Mucosa of gallbladder (tissue), 1 donor: ENCODE results near the gene TMPO. TPM values are rescaled to one million over a fixed set of nuclear protein-coding genes. Genes with fewer than 3 reads are reported as not detected.
"Not testable (repeated sequence)": the region's sequence is repeated elsewhere in the genome, so short reads cannot be mapped to it uniquely, and the experiment has no call there.

Experiments used
- DNase-seq: peaks from one replicate; pipeline ENCODE4 v3.0.0-alpha.2; 2020; ENCODE audit warnings: low spot score
- total RNA-seq: library from RNA; stranded (reverse); gene quantifications from one replicate; pipeline ENCODE4 v1.2.1, GENCODE V29; 2021
- donor health status: DM: no; HTN: no; CAD: no.

The TMPO gene, protein sequence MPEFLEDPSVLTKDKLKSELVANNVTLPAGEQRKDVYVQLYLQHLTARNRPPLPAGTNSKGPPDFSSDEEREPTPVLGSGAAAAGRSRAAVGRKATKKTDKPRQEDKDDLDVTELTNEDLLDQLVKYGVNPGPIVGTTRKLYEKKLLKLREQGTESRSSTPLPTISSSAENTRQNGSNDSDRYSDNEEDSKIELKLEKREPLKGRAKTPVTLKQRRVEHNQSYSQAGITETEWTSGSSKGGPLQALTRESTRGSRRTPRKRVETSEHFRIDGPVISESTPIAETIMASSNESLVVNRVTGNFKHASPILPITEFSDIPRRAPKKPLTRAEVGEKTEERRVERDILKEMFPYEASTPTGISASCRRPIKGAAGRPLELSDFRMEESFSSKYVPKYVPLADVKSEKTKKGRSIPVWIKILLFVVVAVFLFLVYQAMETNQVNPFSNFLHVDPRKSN
- 70.1 TPM for total RNA-seq

DNA sequence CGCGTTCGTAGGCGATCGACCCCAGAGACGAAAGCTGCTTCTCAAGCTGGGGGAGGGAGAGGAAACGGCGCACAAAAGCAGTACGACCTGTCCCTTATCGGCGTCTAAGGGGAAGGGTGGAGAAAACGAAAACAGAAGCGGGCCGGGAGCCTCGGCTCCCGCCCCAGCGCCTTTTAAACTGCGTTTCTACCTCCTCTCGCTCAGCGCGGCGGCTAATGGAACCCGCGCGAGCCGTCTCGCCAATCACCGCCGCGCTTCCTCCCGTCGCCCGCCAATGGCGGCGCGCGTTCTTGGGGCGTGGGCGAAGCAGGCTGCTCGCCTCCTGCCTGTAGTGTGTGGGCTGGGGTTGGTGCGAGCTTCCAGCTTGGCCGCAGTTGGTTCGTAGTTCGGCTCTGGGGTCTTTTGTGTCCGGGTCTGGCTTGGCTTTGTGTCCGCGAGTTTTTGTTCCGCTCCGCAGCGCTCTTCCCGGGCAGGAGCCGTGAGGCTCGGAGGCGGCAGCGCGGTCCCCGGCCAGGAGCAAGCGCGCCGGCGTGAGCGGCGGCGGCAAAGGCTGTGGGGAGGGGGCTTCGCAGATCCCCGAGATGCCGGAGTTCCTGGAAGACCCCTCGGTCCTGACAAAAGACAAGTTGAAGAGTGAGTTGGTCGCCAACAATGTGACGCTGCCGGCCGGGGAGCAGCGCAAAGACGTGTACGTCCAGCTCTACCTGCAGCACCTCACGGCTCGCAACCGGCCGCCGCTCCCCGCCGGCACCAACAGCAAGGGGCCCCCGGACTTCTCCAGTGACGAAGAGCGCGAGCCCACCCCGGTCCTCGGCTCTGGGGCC, at the start of gene TMPO:
TMPO (plus strand) TSS at position 304 of the 824 bp plus-strand sequence; CDS start at position 582, 278 bp downstream.
- peak; percentile 94 for DNase-seq

DNA sequence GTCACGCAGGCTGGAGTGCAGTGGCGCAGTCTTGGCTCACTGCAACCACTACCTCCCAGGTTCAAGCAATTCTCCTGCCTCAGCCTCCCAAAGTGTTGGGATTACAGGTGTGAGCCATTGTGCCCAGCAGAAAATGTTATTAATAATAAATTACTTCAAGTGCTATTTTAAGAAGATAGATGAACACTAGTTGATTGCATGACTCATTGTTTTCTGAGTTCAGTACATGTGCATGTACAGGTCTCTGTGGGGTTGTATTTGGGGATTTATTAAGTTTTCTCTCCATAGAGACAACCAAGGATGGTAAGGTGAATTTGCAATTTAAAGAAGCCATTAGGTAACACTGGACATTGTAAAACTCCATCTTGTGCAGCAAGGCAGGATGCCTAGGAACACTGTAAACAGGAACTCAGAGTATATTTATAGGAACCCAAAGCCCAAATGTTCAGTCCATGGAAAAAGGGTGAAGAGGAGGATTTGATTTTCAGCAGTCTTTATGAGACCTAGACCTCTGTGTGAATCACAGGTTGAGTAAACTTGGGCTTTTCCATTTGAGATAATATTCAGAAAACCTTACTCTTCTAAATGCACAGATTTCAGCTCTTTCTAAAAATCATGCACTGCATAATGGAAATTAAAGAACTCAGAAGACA, 49.3 kb upstream of the TMPO start:
- no peak for DNase-seq

DNA sequence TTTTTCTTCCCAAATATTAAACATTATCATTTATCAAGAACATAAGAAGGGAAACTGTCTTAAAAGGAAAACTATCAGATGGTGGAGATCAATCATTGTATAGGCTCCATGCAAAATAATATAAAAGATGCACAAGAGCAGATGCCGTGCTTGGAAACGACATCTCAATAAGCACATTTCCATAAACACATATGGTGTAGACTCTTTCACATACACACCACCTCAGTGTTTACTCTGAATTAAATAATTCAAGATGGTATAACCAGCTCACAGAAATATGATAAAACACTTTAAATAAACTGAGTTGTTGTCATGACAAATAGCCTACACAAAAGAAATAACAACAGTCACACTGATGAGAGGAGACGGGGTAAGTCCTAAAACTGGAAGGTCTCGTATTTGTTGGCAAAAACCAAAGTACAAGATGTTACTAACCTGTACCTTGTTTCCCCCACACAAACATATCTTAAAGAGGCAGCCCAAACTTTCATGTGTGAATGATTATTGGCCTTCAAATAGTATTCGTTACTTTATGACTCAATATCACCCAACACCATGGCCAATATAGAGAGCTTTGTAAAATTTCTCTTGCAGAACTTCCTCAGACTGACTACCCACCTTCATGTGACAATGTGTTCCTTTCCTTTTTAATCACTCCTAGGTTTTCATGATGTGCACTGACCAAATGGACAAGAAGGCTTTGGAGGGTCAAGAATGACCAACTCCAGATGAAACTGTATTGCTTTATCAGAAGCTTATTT, 48.6 kb upstream of the TMPO start:
- no peak for DNase-seq

DNA sequence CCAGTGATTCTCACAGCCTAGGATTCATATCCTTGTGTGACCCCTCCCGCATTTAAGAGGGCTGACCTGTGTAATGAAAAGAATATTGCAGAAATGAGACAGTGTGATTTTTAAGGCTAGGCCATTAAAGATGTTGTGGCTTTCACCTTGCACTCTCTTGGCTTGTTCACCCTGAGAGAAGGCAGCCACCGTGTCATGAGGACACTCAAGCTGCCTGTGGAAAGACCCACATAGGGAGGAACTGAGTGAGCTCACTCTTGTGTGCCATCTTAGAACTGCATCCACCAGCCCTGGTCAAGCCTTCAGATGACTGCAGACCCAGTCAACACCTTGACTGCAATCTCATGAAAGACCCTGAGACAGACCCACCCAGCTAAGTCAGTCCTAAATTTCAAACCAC, 46.3 kb upstream of the TMPO start:
- no peak for DNase-seq

DNA sequence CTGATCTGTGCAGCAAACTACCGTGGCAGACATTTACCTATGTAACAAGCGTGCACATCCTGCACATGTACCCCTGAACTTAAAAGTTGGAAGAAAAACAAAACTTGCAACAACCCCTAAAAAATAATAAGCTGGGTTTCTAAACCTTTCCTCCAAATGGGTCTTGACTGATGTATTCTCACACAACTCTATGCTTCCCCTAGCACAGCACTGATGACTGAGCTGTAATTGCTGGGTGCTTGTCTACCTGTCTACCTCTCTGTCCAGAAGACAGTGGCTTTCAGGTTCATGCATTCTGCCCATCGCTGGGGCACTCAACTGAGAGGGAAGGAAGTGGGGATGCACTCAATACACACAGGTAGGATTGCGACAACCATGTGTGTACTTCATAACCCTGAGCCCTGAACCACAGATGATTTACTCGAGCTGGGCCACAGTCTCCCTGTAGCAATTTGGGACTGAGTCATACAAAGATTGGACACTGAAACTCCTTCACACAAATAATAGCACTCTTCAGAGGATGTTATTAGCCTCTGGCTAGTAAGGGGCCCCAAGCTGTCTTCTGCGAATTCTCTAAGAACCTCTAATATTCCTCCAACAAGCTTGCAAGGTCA, 44.8 kb upstream of the TMPO start:
- DNase-seq: no peak

DNA sequence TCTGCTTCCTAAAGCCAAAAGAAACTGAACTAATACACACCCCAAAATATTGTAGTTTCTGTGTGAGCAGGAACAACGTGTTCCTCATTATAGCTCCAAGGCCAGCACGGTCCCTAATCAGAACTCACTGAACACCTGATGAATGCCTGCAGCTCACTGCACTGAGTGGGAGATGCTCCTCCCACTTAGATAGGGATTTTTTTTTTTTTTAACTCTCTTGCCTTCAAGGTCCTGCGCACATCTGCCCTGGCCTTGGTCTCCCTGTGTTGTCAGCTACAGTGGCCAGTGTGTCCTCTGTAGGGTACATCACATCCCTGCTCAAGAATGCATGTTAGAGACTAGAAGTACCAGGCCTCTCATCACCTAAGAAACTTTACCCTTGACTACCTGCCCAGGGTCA, 44.3 kb upstream of the TMPO start:
- DNase-seq: no peak

DNA sequence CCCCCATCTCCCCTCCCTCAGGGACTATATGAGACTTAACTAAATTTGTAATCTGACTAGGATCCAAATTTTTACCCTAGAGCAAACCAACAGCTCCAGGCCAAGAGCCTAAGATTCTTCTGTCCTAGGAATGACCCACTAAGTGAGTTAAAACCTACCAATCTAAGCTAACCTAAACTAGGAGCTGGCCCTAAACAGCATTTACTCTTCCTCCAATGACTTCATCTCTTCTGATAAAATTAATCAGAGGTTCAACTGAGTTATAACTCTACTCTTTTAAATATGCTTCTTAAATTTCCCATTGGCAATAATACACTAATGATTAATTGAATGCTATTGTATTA, 39.9 kb upstream of the TMPO start:
- DNase-seq: no peak

DNA sequence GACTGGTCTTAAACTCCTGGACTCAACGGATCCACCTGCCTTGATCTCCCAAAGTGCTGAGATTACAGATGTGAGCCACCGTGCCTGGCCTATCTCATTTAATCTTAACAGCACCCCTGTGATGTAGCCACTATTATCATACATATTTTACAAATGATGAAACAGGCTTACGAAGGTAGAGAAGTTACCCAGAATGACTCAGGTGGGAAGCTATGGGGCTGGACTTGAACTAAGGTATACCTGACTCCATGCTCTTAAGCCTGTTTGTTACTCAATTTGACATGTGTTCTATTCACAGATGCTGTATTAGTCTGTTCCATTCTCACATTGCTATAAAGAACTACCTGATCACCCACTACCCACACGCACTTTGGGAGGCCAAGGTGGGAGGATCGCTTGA, 36.8 kb upstream of the TMPO start:
- no peak for DNase-seq

DNA sequence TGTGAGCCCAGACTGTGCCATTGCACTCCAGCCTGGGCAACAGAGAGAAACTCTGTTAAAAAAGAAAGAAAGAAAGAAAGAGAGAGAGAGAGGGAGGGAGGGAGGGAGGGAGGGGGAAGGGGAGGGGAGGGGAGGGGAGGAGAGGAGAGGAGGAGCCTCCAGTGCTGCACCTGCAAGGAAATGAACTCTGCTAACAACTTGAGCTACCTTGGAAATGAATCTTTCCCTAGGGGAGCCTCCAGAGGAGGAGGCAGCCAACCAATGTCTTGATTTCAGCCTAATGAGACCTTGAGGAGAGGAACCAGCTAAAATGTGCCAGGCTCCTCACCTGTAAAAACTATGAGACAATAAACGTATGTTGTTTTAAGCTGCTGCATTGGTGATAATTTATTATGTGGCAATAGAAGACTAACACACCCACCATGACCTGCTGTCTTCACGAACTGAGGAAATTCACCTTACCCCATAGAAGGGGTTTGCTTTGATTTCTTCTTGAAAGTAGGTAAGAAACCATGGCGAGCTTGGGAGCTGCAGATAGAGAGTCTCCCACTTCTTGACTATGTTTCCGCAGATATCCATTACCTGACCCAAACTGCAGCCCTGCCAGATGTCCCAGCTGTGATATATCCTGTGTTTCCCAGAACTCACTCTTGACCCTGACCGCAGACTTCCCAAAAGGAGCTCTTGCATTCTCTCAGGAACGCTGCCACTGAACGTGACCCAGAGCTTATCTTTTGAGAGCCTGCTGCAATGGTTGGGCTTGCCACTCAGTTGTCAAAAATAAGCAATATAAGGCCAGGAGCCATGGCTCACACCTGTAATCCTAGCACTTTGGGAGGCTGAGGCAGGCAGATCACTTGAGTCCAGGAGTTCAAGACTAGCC, 31.5 kb upstream of the TMPO start:
- no peak for DNase-seq

DNA sequence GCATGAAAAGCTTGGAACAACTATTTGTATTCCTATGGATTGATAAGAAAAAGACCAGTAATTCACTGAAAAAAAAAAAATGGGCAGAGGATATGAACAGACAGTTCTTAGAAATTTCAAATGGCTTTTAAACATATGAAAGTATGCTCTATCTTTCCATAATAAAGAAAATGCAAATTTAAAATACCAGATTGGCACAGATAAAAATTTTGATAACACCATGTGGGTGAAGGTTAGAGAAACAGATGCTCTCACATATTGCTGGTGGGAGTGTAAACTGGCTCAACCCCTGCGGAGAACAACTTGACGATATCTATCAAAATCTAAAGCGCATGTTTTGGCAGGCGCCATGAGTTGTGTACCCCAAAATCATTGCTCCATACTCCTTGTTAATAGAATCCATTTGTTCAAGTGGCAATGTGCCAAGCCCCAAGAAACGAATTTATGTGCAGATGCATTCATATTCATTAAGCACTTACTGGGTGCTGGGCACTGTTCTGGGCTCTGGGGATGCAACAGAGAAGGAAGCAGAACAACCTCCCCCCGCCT, 29.5 kb upstream of the TMPO start:
- no peak for DNase-seq

DNA sequence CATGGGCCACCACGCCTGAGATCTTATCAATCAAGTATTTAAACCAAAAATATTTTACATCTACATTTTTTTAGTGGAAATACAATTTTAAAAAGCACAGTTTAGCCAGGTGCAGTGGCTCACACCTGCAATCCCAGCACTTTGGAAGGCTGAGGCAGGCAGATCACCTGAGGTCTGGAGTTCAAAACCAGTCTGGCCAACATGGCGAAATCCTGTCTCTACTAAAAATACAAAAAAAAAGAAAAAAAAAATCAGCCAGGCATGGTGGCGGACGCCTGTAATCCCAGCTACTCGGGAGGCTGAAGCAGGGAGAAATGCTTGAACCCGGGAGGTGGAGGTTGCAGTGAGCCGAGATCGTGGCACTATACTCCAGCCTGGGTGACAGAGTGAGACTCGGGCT, 27.0 kb upstream of the TMPO start:
- not testable (repeated sequence) for DNase-seq

DNA sequence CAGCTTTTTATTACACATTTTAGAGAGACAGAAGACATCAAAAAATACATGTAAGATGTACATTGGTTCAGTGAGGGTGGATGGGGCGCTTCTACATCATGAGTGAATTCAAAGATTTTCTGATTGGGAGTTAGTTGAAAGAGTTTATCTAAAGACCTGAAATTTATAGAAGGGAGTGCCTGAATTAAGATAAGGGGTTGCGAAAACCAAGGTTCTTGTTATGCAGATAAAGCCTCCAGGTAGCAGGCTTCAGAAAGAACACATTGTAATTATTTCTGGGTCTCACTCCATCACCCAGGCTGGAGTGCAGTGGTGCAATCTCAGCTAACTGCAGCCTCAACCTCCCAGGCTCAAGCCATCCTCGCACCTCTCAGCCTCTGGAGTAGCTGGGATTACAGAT, 26.2 kb upstream of the TMPO start:
- DNase-seq: no peak

DNA sequence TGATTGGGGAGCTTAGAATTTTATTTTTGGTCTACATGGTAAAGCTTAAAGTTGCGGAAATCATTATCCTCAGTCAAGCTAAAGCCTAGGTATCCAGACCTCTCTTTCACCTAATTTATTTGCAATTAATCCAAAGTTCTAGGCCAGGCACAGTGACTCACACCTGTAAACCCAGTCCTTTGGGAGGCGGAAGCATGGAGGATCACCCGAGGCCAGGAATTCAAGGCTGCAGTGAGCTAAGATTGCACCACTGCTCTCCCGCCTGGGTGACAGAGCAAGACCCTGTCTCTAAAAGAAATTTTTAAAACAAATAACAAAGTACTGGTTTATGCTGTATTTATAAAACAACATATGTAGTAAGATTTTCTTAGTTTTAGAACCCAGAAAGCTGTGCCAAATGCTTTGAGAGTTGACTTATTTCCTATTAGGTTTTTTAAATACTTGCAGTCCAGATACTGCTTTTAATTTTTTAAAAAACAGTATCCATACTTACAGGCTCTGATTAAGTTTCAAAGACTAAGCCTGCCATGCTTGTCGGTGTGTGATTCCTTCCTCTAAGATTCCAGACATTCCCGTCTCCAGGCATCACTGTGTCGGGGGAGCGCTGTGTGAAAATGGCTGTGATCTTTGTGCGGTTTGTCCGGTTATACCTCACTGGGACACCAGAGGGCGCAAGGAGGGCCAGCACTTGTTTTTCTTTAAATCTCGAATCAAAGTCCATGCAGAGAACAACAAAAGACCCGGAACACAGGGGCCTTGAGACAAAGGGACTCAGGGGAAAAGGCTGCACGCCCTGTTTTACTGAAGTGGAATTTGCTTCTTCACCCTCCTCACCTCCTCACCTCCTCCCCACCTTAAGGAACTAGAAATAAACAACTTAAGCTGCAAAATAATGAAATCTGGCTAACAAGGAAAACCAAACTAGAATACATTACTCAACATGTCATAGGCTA, 24.6 kb upstream of the TMPO start:
- DNase-seq: peak; percentile 91

DNA sequence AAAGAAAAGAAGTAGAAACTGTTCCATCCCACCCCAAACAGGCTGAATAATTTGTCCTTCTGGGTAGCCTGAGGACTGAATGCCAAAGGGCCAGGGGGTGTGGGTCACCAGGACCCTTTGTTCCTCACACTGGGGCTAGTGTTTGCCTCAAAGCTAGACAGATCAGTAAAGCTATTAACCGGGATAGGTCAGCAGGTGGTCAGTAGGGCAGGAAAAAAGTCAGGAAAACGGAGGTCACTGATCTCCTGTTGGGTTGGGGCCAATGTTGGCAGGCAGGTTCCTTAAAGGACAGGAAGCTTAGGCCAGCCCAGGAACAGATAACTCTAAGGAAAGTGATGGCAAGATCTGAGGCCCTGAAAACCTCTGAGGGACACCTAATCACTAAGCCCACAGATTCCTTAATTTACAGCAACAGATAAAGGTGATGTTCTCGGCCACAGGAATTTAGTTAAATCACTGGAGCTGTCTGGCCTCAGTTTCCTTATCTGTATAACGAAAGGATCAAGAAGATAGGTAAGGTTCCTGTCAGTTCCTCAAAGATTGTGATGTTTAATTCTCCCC, 22.7 kb upstream of the TMPO start:
- DNase-seq: peak; percentile 52

DNA sequence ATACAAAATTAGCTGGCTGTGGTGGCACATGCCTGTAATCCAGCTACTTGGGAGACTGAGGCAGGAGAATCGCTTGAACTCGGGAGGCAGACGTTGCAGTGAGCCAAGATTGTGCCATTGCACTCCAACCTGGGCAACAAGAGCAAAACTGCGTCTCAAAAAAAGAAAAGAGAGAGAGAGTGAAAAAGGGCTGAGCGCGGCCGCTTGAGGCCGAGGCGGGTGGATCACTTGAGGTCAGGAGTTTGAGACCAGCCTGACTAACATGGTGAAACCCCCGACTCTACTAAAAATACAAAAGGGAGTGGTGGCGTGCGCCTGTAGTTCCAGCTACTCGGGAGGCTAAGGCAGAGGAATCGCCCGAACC, 14.1 kb upstream of the TMPO start:
- DNase-seq: not testable (repeated sequence)

DNA sequence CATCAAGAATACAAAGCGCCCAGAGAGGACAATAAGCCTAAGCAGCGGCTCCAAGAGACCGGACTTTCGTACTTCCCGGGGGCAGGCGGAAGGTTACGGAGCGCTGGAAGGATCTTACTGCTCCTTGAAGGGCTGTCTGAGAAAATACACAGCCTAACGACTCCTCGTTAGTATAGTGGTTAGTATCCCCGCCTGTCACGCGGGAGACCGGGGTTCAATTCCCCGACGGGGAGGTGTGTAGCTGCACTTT, 12.1 kb upstream of the TMPO start:
- DNase-seq: peak; percentile 96

DNA sequence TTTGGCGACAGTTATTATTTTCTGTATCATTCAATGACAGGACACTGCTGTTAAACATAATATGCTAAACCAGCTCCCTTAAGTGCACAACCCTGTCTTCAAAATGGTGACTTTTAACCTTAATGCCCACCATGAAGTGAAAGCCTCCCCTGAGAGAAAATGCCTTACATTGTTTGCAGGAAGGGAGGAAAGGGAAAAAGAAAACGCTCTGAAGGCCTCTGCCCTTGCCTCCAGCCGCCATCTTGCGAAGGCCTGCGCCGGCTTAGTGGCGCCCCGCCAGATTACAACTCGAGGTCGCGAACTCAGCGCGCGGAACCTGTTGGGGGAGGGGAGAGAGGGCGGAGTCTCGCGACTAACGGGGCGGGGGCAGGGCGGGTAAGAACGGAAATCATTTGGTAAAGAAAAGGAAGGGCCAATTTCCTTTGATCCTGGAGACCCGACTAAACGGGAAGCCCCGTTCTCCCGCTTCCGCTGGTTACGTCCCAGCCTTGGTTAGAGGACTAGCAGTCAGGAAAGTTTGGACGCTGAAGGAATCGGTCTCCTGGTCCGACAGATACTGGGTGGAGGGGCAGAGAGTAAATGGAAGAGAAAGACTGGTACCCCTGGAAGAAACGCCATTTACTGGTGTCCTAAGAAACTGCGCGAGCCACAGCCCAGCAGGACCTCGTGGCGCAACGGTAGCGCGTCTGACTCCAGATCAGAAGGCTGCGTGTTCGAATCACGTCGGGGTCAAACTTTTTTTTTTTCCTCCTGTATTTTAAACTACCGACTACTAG, 11.6 kb upstream of the TMPO start:
- peak; percentile 95 for DNase-seq

DNA sequence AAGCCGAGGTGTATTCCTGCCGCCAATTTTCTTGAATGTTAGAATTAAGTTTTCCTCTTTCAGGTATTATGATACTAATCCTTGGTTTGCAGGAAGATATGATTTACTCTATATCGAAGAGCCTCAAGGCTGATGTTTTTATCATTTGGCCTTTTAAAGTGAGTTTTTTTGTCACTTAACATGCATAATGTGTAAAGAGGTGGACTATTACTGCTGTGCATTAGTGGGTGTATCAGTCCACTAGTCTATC, 11.1 kb upstream of the TMPO start:
- DNase-seq: no peak
